MM.1S (cell line): Measurements from ENCODE around the gene GAST.
"Not testable (repeated sequence)": the region's sequence is repeated elsewhere in the genome, so short reads cannot be mapped to it uniquely, and the experiment has no call there.

Source experiments
- DNase-seq: peaks from one replicate; pipeline ENCODE4 v3.0.0-alpha.2; 2015
- H2AFZ ChIP-seq: fragments of 300-600 bp; sonication (generic); 2 replicates; pipeline ENCODE4 v1.6.0; 2016; ENCODE audit warnings: antibody characterized with exemption, low read length
- H3F3A ChIP-seq: fragments of 300-600 bp; sonication (generic); 2 replicates; pipeline ENCODE4 v1.6.1; 2016; ENCODE audit warnings: mild to moderate bottlenecking, antibody characterized with exemption, low read length, moderate library complexity, mixed read lengths; ENCODE audit not compliant: insufficient read depth
- H3K27ac ChIP-seq: fragments of 300-600 bp; sonication (generic); 2 replicates; pipeline ENCODE4 v1.5.1; 2016; ENCODE audit warnings: mild to moderate bottlenecking, low read length
- H3K27me3 ChIP-seq: fragments of 300-600 bp; sonication (generic); replicated peaks from 2 replicates; pipeline ENCODE4 v1.6.0; 2016; ENCODE audit warnings: low read length; ENCODE audit not compliant: insufficient read depth
- H3K36me3 ChIP-seq: fragments of 300-600 bp; sonication (generic); replicated peaks from 2 replicates; pipeline ENCODE4 v1.6.1; 2016; ENCODE audit warnings: mild to moderate bottlenecking, low read length, mixed read lengths; ENCODE audit not compliant: insufficient read depth
- H3K4me1 ChIP-seq: fragments of 300-600 bp; sonication (generic); 2 replicates; pipeline ENCODE4 v1.6.1; 2016; ENCODE audit warnings: low read length, mixed read lengths
- H3K4me2 ChIP-seq: fragments of 300-600 bp; sonication (generic); 2 replicates; pipeline ENCODE4 v1.6.0; 2016; ENCODE audit warnings: low read depth, low read length
- H3K4me3 ChIP-seq: fragments of 300-600 bp; sonication (generic); 2 replicates; pipeline ENCODE4 v1.5.1; 2016; ENCODE audit warnings: low read length, mixed read lengths
- H3K79me2 ChIP-seq: fragments of 300-600 bp; sonication (generic); 2 replicates; pipeline ENCODE4 v1.6.1; 2016; ENCODE audit warnings: mixed run types, low read length, mixed read lengths
- H3K9ac ChIP-seq: fragments of 300-600 bp; sonication (generic); 2 replicates; pipeline ENCODE4 v1.6.1; 2016; ENCODE audit warnings: low read length, mixed read lengths
- H3K9me2 ChIP-seq: fragments of 300-600 bp; sonication (generic); replicated peaks from 2 replicates; pipeline ENCODE4 v1.6.1; 2016; ENCODE audit warnings: mild to moderate bottlenecking, low read length, mixed read lengths; ENCODE audit not compliant: insufficient read depth
- H3K9me3 ChIP-seq: fragments of 300-600 bp; sonication (generic); replicated peaks from 2 replicates; pipeline ENCODE4 v1.6.1; 2016; ENCODE audit warnings: mild to moderate bottlenecking, low read length, mixed read lengths; ENCODE audit not compliant: insufficient read depth
- H4K20me1 ChIP-seq: fragments of 300-600 bp; sonication (generic); 2 replicates; pipeline ENCODE4 v1.6.1; 2016; ENCODE audit warnings: mild to moderate bottlenecking, low read length, moderate library complexity, mixed read lengths; ENCODE audit not compliant: insufficient read depth
- CTCF ChIP-seq: fragments of 300-600 bp; sonication (generic); IDR thresholded peaks from 2 replicates; pipeline ENCODE4 v1.5.1; 2016; ENCODE audit warnings: antibody characterized with exemption, low read length, mixed read lengths
- EZH2 ChIP-seq: fragments of 300-600 bp; sonication (generic); optimal IDR thresholded peaks from 2 replicates; pipeline ENCODE3; 2017; ENCODE audit warnings: low read depth, mild to moderate bottlenecking, antibody characterized with exemption, low read length, mixed read lengths
- EZH2phosphoT487 ChIP-seq: fragments of 300-600 bp; sonication (generic); IDR thresholded peaks from 2 replicates; pipeline ENCODE4 v1.6.1; 2018; ENCODE audit warnings: antibody characterized with exemption, low read length

Gene GAST

GRCh38 chr17:41666708-41667279, 45.3 kb upstream of the GAST start:
- Histone ChIP-seq H3K27ac (peak overlapping the region; percentile 95), H3K4me1 (peaks cover 10% of the 10 kb centered on the region), H3K9me3 (no peaks in the 10 kb centered on the region), H4K20me1 (no peaks in the 10 kb centered on the region), H2AFZ (peak overlapping the region; percentile 80), H3K27me3 (no peaks in the 10 kb centered on the region), H3F3A (peaks cover 32% of the 10 kb centered on the region), H3K36me3 (no peaks in the 10 kb centered on the region), H3K4me3 (peak overlapping the region; percentile 75), H3K79me2 (no peaks in the 10 kb centered on the region), H3K9ac (peak overlapping the region; percentile 86), H3K9me2 (no peaks in the 10 kb centered on the region), H3K4me2 (peak overlapping the region; percentile 83)
- peak; percentile 92 for DNase-seq
- peak; percentile 98 for TF ChIP-seq CTCF
- no peak for TF ChIP-seq EZH2

- peaks cover 10% of the 10 kb centered on the region for H3K4me1 ChIP-seq
- DNase-seq: no peak
- peak overlapping the region; percentile 86 for H3K9ac ChIP-seq
- no peaks in the 10 kb centered on the region for H3K27me3 ChIP-seq
- H4K20me1 ChIP-seq: no peaks in the 10 kb centered on the region
- H3K27ac ChIP-seq: peak overlapping the region; percentile 95
- TF ChIP-seq CTCF: no peak
- TF ChIP-seq EZH2phosphoT487: no peak
- TF ChIP-seq EZH2: no peak
- H2AFZ ChIP-seq: peak overlapping the region; percentile 80
- H3K36me3 ChIP-seq: no peaks in the 10 kb centered on the region
- peaks cover 32% of the 10 kb centered on the region for H3F3A ChIP-seq
- H3K79me2 ChIP-seq: no peaks in the 10 kb centered on the region
- H3K9me3 ChIP-seq: no peaks in the 10 kb centered on the region
- no peaks in the 10 kb centered on the region for H3K9me2 ChIP-seq
- peak overlapping the region; percentile 75 for H3K4me3 ChIP-seq
- peak overlapping the region; percentile 83 for H3K4me2 ChIP-seq
These were observed 44.7 kb upstream of the GAST start for GRCh38 chr17:41667280-41668041.

- Histone ChIP-seq H3K27ac (no peak overlapping the region), H3K4me1 (peaks cover 23% of the 10 kb centered on the region), H3K9me3 (no peaks in the 10 kb centered on the region), H3K4me2 (no peak overlapping the region), H3K27me3 (no peaks in the 10 kb centered on the region), H3K9me2 (no peaks in the 10 kb centered on the region), H4K20me1 (no peaks in the 10 kb centered on the region), H2AFZ (no peak overlapping the region), H3K79me2 (no peaks in the 10 kb centered on the region), H3F3A (peaks cover 15% of the 10 kb centered on the region), H3K9ac (no peak overlapping the region), H3K4me3 (no peak overlapping the region), H3K36me3 (no peaks in the 10 kb centered on the region)
- DNase-seq: no peak
- no peak for TF ChIP-seq CTCF
- TF ChIP-seq EZH2: no peak
- no peak for TF ChIP-seq EZH2phosphoT487
These were observed 40.0 kb upstream of the GAST start for GRCh38 chr17:41672153-41672552.

- H3K36me3 ChIP-seq, H3K4me3 ChIP-seq, H3K9me3 ChIP-seq, H3K79me2 ChIP-seq, H3K9me2 ChIP-seq, H3K4me2 ChIP-seq, DNase-seq, H2AFZ ChIP-seq, H3K9ac ChIP-seq, H3K27me3 ChIP-seq, H4K20me1 ChIP-seq: not testable (repeated sequence)
- Histone ChIP-seq H3K27ac (peak overlapping the region; percentile 36; the same call in 1 of the 2 replicates), H3K4me1 (peaks cover 23% of the 10 kb centered on the region), H3F3A (peaks cover 16% of the 10 kb centered on the region)
These were observed 36.7 kb upstream of the GAST start for GRCh38 chr17:41675157-41676057.
